Heart right ventricle (tissue), 16 donors: ENCODE measurements around the gene PPP1R7. TPM values are rescaled to one million over a fixed set of nuclear protein-coding genes. Genes with fewer than 3 reads are reported as not detected.

ENCODE experiments used
- ATAC-seq, 8 donors: fragments of 200-7000 bp; cut with Tn5 transposase; one replicate each; pipeline ENCODE4 v1.9.1; 2020; ENCODE audit warnings: mild to moderate bottlenecking in 8 of 8, moderate library complexity in 8 of 8, moderate number of reproducible peaks in 1 of 8
- DNase-seq, 2 donors: peaks; one replicate each; pipeline ENCODE4 v3.0.0-alpha.2; 2020
- H3K27ac ChIP-seq, 10 donors: fragments of 200-600 bp; sonication (generic) in 2 of 10; one replicate each; pipeline versions ENCODE4 v1.5.0 to v1.8.0; 2020 to 2022; ENCODE audit warnings: mild to moderate bottlenecking in 3 of 10
- H3K27me3 ChIP-seq, 7 donors: fragments of 200-600 bp; one replicate each; pipeline ENCODE4 v1.8.0; 2021 to 2022; ENCODE audit warnings: mild to moderate bottlenecking in 2 of 7
- H3K36me3 ChIP-seq, 9 donors: fragments of 200-600 bp; sonication (generic) in 1 of 9; one replicate each; pipeline versions ENCODE4 v1.5.0 to v1.8.0; 2020 to 2022; ENCODE audit warnings: mild to moderate bottlenecking in 2 of 9
- H3K4me1 ChIP-seq, 9 donors: fragments of 200-600 bp; sonication (generic) in 1 of 9; one replicate each; pipeline versions ENCODE4 v1.5.0 to v1.8.0; 2020 to 2022; ENCODE audit warnings: mild to moderate bottlenecking in 4 of 9
- H3K4me3 ChIP-seq, 10 donors: fragments of 200-600 bp; sonication (generic) in 2 of 10; one replicate each; pipeline versions ENCODE4 v1.5.0 to v1.8.0; 2020 to 2022; ENCODE audit warnings: mild to moderate bottlenecking in 7 of 10, moderate library complexity in 2 of 10
- H3K9me3 ChIP-seq, 11 donors: fragments of 200-600 bp in 10 of 11; sonication (generic) in 2 of 11; one replicate each; pipeline versions ENCODE4 v1.5.0 to v1.8.0; 2013 to 2022; ENCODE audit warnings: mild to moderate bottlenecking in 2 of 11, control low read depth in 1 of 11, moderate library complexity in 1 of 11
- CTCF ChIP-seq, 9 donors: fragments of 200-600 bp; sonication (generic) in 2 of 9; IDR thresholded peaks; one replicate each; pipeline versions ENCODE4 v1.5.0 to v1.8.0; 2021 to 2022; ENCODE audit warnings: antibody characterized with exemption in 9 of 9, mild to moderate bottlenecking in 5 of 9, moderate library complexity in 1 of 9
- WGBS, 2 donors: extraction: QIAGEN DNeasy Blood & Tissue Kit; methylation state at CpG; one replicate each; pipeline ENCODE4 v1.1.7; 2013; ENCODE audit warnings: inconsistent platforms in 1 of 2; 5-methylcytosine and 5-hydroxymethylcytosine counted together
- intact Hi-C, 10 donors: fragments of 100-400 bp; cut with DNase I; formaldehyde crosslinking; loops; one replicate each; pipeline versions ENCODE4 v1.11.1 to v1.14.2; 2022
- polyA plus RNA-seq, 2 donors: library from polyadenylated mRNA; stranded (reverse); fragments of 200-250 nt; gene quantifications; one replicate each; pipeline ENCODE4 v1.2.3, GENCODE V29; 2013
- total RNA-seq, 10 donors: library from RNA; stranded (reverse); fragmentation: NEBNext Ultra II Directional in 3 of 10; extraction: Animal tissue kit (Norgen Biotek cat#: 25700) in 3 of 10; gene quantifications; one replicate each; pipeline versions ENCODE4 v1.2.1 to v1.2.4, GENCODE V29; 2021 to 2023
- donor health status: Arrhythmogenic right ventricular cardiomyopathy.
- donor health status: ischemic (EF 13 %, LVEDD 7.1; RV severe dilation, severe dysfunction).
- donor health status: healthy with polysubstance abuse.
- donor health status: DM: no; HTN: yes; CAD: no.
- donor health status: DM: no; HTN: no; CAD: no.
- donor health status: ischemic (EF 25% LVEDD 6.9; RV normal size, moderate dysfunction).
- donor health status: ischemic (EF 25% LVEDD 5.7; RV mildly dilated, moderate dysfunction).
- donor health status: healthy.
- donor health status: DM: yes; HTN: yes; CAD: no.
- donor health status: Ischemic cardiomyopathy.
- donor health status: ischemic (EF 35%, LVEDD 5.7; RV mildly dilated, moderate dysfunction).
- donor health status: nonischemic (EF 11% LVEDD 7.7; RV severe dilation, severe dysfunction).
- donor health status: DM: yes; HTN: yes; CAD: no.
- donor health status: PGD.
- donor health status: ischemic (EF 29% LVEDD 5.4; RV normal size, mild dysfunction).
- donor health status: nonischemic (EF 23%, LVEDD 6.1; RV moderate dilation, normal function).

Gene PPP1R7
- total and polyA plus RNA-seq, 12 donors, result 64.1 to 91.3 (median 77.3) TPM

- intact Hi-C loops, result no loop called here
- peaks cover 0 to 99% (median 44%) of the 10 kb centered on the region in 9 donors for H3K36me3 ChIP-seq
Observed at GRCh38 chr2:241173557-241173956, 23.3 kb downstream of the PPP1R7 start.

GRCh38 chr2:241177526-241178334 is 27.5 kb downstream of the PPP1R7 start:
- intact Hi-C loops, result no loop called here
- H3K4me1 ChIP-seq, result no peaks in the 10 kb centered on the region
- DNase-seq (no peak), ATAC-seq (no peak)
- TF ChIP-seq CTCF (IDR thresholded peaks at IDR 0.05), result no peak
- peaks cover 0 to 89% (median 17%) of the 10 kb centered on the region in 9 donors for H3K36me3 ChIP-seq
- H3K9me3 ChIP-seq, result no peaks in the 10 kb centered on the region
- H3K4me3 ChIP-seq, result no peak overlapping the region
- H3K27me3 ChIP-seq, result no peaks in the 10 kb centered on the region
- no peak overlapping the region for H3K27ac ChIP-seq
- 95 to 97% methylated on average over 12 of the region's 12 CpGs for WGBS, 2 donors

More at GRCh38 chr2:241173557-241173956, 23.3 kb downstream of the PPP1R7 start:
- ATAC-seq (no peak), DNase-seq (no peak)
- Histone ChIP-seq H3K27me3 (no peaks in the 10 kb centered on the region), H3K9me3 (peaks cover 0 to 22% (median 12%) of the 10 kb centered on the region in 11 donors), H3K27ac (no peak overlapping the region), H3K4me1 (no peaks in the 10 kb centered on the region), H3K4me3 (no peak overlapping the region)
- 95 to 98% methylated on average over 2 of the region's 2 CpGs for WGBS, 2 donors
- TF ChIP-seq CTCF (IDR thresholded peaks at IDR 0.05), result no peak

- peaks cover 0 to 92% (median 17%) of the 10 kb centered on the region in 9 donors for H3K36me3 ChIP-seq
- H3K4me3 ChIP-seq, result no peak overlapping the region
- no peak for DNase-seq
- peak in 1 of 8 donors; percentile 29 for ATAC-seq
- WGBS, 2 donors, result 73 to 85% methylated on average over 4 of the region's 4 CpGs
- no peaks in the 10 kb centered on the region for H3K9me3 ChIP-seq
- TF ChIP-seq CTCF (IDR thresholded peaks at IDR 0.05), result no peak
- H3K27ac ChIP-seq, result peak overlapping the region in 1 of 10 donors; percentile 41
- H3K4me1 ChIP-seq, result no peaks in the 10 kb centered on the region
- intact Hi-C loops, result no loop called here
- H3K27me3 ChIP-seq, result no peaks in the 10 kb centered on the region
Observed at GRCh38 chr2:241178961-241179360, 28.7 kb downstream of the PPP1R7 start.

- 77 to 80% methylated on average over 4 of the region's 4 CpGs for WGBS, 2 donors
- Histone ChIP-seq H3K36me3 (peaks cover 0 to 82% (median 17%) of the 10 kb centered on the region in 9 donors), H3K27ac (no peak overlapping the region), H3K4me3 (no peak overlapping the region), H3K4me1 (no peaks in the 10 kb centered on the region), H3K9me3 (no peaks in the 10 kb centered on the region), H3K27me3 (no peaks in the 10 kb centered on the region)
- TF ChIP-seq CTCF (IDR thresholded peaks at IDR 0.05), result no peak
- intact Hi-C loops, result no loop called here
- DNase-seq (no peak), ATAC-seq (peak in 4 of 8 donors; percentile 46 to 66 (median 51))
Observed at GRCh38 chr2:241179899-241180298, 29.6 kb downstream of the PPP1R7 start.
